B cell (primary cell): ENCODE measurements around the gene TMPRSS9. TPM values are rescaled to one million over a fixed set of nuclear protein-coding genes. Genes with fewer than 3 reads are reported as not detected.
A peak's percentile ranks its signal among the peaks of the same experiment; 100 is the strongest.

Source experiments
- ATAC-seq: fragments of 200-7000 bp; cut with Tn5 transposase; one replicate; pipeline ENCODE4 v1.10.0; 2021; ENCODE audit warnings: low read depth, mild to moderate bottlenecking, moderate number of reproducible peaks, moderate library complexity
- CTCF ChIA-PET: fragments of 350-600 bp; sonication (Branson Sonifier 250); formaldehyde crosslinking; loops from one replicate; lab custom pipeline; 2021; ENCODE audit warnings: antibody characterized with exemption, inconsistent platforms; lab: Charles Lee
- POLR2A ChIA-PET: fragments of 350-600 bp; sonication (Branson Sonifier 250); formaldehyde crosslinking; loops from one replicate; lab custom pipeline; 2021; ENCODE audit warnings: antibody characterized with exemption; lab: Charles Lee
- DNase-seq: peaks from one replicate; pipeline ENCODE4 v3.0.0; 2013
- H2AFZ ChIP-seq: 2 replicates; pipeline ENCODE4 v1.6.1; 2012; ENCODE audit warnings: mild to moderate bottlenecking, low read depth, low read length; ENCODE audit not compliant: insufficient read depth, poor library complexity, severe bottlenecking
- H3K27ac ChIP-seq, 2 donors: 1 replicate in 1 of 2; 2 replicates in 1 of 2; pipeline ENCODE4 v1.5.1; 2012 to 2013; ENCODE audit warnings: low read length in 2 of 2, mild to moderate bottlenecking in 2 of 2, moderate library complexity in 1 of 2
- H3K27me3 ChIP-seq, 4 experiments: fragments of 200-600 bp in 1 of 4; sonication (generic) in 1 of 4; replicated peaks in 1 of 4; 1 replicate in 2 of 4; 2 replicates in 2 of 4; pipeline versions ENCODE4 v1.6.1 to v1.7.0; 2013 to 2016; ENCODE audit warnings: low read length in 3 of 4, mild to moderate bottlenecking in 2 of 4, mixed read lengths in 1 of 4, moderate library complexity in 1 of 4; ENCODE audit not compliant: insufficient read depth in 4 of 4, control insufficient read depth in 3 of 4; ENCODE audit errors: control extremely low read depth in 1 of 4
- H3K36me3 ChIP-seq, 2 experiments: replicated peaks in 1 of 2; 1 replicate in 1 of 2; 2 replicates in 1 of 2; pipeline versions ENCODE4 v1.6.1 to v1.7.1; 2013; ENCODE audit warnings: low read length in 1 of 2; ENCODE audit not compliant: insufficient read depth in 2 of 2, control insufficient read depth in 1 of 2; ENCODE audit errors: control extremely low read depth in 1 of 2, extremely low read depth in 1 of 2
- H3K4me1 ChIP-seq, 2 donors: fragments of 200-600 bp in 1 of 2; sonication (generic) in 1 of 2; 1 replicate in 1 of 2; 2 replicates in 1 of 2; pipeline versions ENCODE4 v1.5.1 to v1.6.1; 2013 to 2017; ENCODE audit warnings: low read length in 2 of 2; ENCODE audit not compliant: control insufficient read depth in 2 of 2, insufficient read depth in 2 of 2
- H3K4me2 ChIP-seq: replicated peaks from 2 replicates; pipeline ENCODE3; 2012; ENCODE audit warnings: mild to moderate bottlenecking, low read depth, low read length; ENCODE audit not compliant: poor library complexity, severe bottlenecking
- H3K4me3 ChIP-seq, 5 experiments: fragments of 200-600 bp in 1 of 5; sonication (generic) in 1 of 5; 1 replicate in 3 of 5; 2 replicates in 2 of 5; pipeline versions ENCODE4 v1.5.1 to v1.7.0; 2011 to 2016; ENCODE audit warnings: low read length in 4 of 5, mild to moderate bottlenecking in 4 of 5, low read depth in 2 of 5, control low read depth in 1 of 5, moderate library complexity in 1 of 5; ENCODE audit not compliant: insufficient read depth in 1 of 5; ENCODE audit errors: control extremely low read depth in 1 of 5, extremely low read depth in 1 of 5
- H3K79me2 ChIP-seq: fragments of 200-600 bp; sonication (generic); one replicate; pipeline ENCODE4 v1.6.0; 2016; ENCODE audit warnings: low read length; ENCODE audit not compliant: control insufficient read depth, insufficient read depth
- H3K9ac ChIP-seq: fragments of 200-600 bp; sonication (generic); 2 replicates; pipeline ENCODE4 v1.6.1; 2017; ENCODE audit warnings: mild to moderate bottlenecking, low read length, moderate library complexity
- H3K9me3 ChIP-seq, 3 donors: one replicate each; pipeline versions ENCODE4 v1.6.1 to v1.7.1; 2013; ENCODE audit warnings: low read length in 2 of 3; ENCODE audit not compliant: control insufficient read depth in 2 of 3, insufficient read depth in 1 of 3; ENCODE audit errors: control extremely low read depth in 1 of 3
- H4K20me1 ChIP-seq: 2 replicates; pipeline ENCODE4 v1.6.0; 2012; ENCODE audit warnings: mild to moderate bottlenecking, low read length; ENCODE audit not compliant: insufficient read depth, control insufficient read depth, poor library complexity, severe bottlenecking
- H3K27ac Mint-ChIP-seq: one replicate; pipeline ENCODE4 v1.8.0; 2021; ENCODE audit warnings: mixed read lengths
- H3K27me3 Mint-ChIP-seq: one replicate; pipeline ENCODE4 v1.8.0; 2021; ENCODE audit warnings: mixed read lengths
- H3K4me1 Mint-ChIP-seq: one replicate; pipeline ENCODE4 v1.8.0; 2021; ENCODE audit warnings: mixed read lengths
- H3K4me3 Mint-ChIP-seq: one replicate; pipeline ENCODE4 v1.8.0; 2021; ENCODE audit warnings: mixed read lengths
- H3K9me3 Mint-ChIP-seq: one replicate; pipeline ENCODE4 v1.8.0; 2022; ENCODE audit warnings: mixed read lengths; ENCODE audit not compliant: insufficient read depth
- CTCF ChIP-seq: fragments of 200-600 bp; IDR thresholded peaks from one replicate; pipeline ENCODE4 v1.8.0; 2022; ENCODE audit warnings: antibody characterized with exemption, mild to moderate bottlenecking
- EZH2 ChIP-seq: IDR thresholded peaks from 2 replicates; pipeline ENCODE4 v1.6.1; 2012; ENCODE audit warnings: borderline replicate concordance, low read depth, mild to moderate bottlenecking, moderate library complexity, low read length; ENCODE audit not compliant: insufficient read depth, poor library complexity, severe bottlenecking
- WGBS: methylation state at CpG from one replicate; pipeline ENCODE4 v1.1.5; 2013; ENCODE audit warnings: missing lambda C conversion rate; ENCODE audit not compliant: insufficient coverage; 5-methylcytosine and 5-hydroxymethylcytosine counted together
- intact Hi-C: fragments of 100-400 bp; cut with micrococcal nuclease; formaldehyde crosslinking; loops from one replicate; pipeline ENCODE4 v1.10.0; 2022
- polyA plus RNA-seq: library from polyadenylated mRNA; depleted of rRNA; stranded (reverse); fragments of >200 nt; gene quantifications from 2 replicates; pipeline ENCODE4 v1.2.3, GENCODE V29; 2012
- total RNA-seq, 2 donors: library from RNA; stranded (reverse); fragments of 120-200 nt in 1 of 2; gene quantifications; 1 replicate in 1 of 2; 2 replicates in 1 of 2; pipeline versions ENCODE4 v1.2.3 to v1.2.4, GENCODE V29; 2013 to 2022

TMPRSS9 gene
- total and polyA plus RNA-seq, 2 donors (not counting 1 experiment from before 2014, with no cell fraction given), result not detected

DNA sequence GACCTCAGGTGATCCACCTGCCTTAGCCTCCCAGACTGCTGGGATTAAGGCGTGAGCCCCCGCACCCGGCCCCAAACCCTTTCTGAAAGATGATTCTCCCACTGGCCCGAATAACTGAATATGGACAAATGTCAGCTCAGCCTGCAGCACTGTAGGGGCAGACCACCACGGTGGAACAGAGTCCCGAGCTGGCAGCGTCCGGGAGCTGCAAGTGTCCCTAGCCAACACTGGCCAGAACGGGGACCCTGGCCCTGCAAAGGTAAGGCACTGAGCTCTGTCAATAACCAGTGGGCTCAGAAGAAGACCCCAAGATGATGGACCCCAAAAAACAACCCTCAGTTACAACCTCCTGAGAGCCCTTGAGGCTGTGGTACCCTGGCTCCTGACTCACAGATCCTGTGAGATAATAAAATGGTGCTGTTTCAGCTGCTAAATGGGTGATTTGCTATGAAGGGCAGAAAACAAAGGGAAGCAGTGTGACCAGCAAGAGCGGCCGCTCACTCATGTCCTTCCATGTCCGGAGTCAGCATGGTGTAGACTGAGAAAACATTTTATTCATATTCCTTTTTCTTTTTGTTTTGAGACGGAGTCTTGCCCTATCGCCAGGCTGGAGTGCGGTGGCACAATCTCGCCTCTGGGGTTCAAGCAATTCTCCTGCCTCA lies 33.2 kb upstream of the TMPRSS9 start:
- DNase-seq, result no peak
- 83% methylated on average over 13 of the region's 16 CpGs for WGBS
- H3K79me2 ChIP-seq, result peaks cover 90% of the 10 kb centered on the region
- H3K27ac ChIP-seq, result peak overlapping the region; percentile 71 to 90
- Mint-ChIP-seq H3K4me3 (peak overlapping the region; percentile 57), H3K4me1 (peaks cover 69% of the 10 kb centered on the region), H3K27me3 (no peaks in the 10 kb centered on the region), H3K27ac (peak overlapping the region; percentile 98), H3K9me3 (no peaks in the 10 kb centered on the region)
- no peak overlapping the region for H2AFZ ChIP-seq
- H3K4me1 ChIP-seq, result peaks cover 67 to 77% of the 10 kb centered on the region in 2 donors
- ATAC-seq, result no peak
- ChIA-PET POLR2A (interaction anchor here (0.6 to 3.7 kb wide), 5 partner anchors 9 to 117 kb away, joined by 5 to 25 read pairs (median 5); no protein-coding TSS in a partner anchor), CTCF (interaction anchor here (0.6 to 5.1 kb wide), 6 partner anchors 8 to 169 kb away, joined by 3 to 24 read pairs (median 4); no protein-coding TSS in a partner anchor)
- peaks cover 5% of the 10 kb centered on the region for H4K20me1 ChIP-seq
- H3K36me3 ChIP-seq, result peaks cover 0 to 30% of the 10 kb centered on the region in 2 experiments
- no peaks in the 10 kb centered on the region for H3K9me3 ChIP-seq
- H3K4me2 ChIP-seq, result peak overlapping the region; percentile 95
- H3K4me3 ChIP-seq, result peak overlapping the region in 2 of 5 experiments; percentile 92 to 96
- TF ChIP-seq CTCF (no peak), EZH2 (no peak)
- intact Hi-C loops, result no loop called here
- H3K27me3 ChIP-seq, result no peaks in the 10 kb centered on the region
- H3K9ac ChIP-seq, result peak overlapping the region; percentile 83
